A549 (cell line): ENCODE data around the gene SPTLC3. TPM values are rescaled to one million over a fixed set of nuclear protein-coding genes. Genes with fewer than 3 reads are reported as not detected.

Experiments
- ATAC-seq, 2 experiments: fragments of 200-7000 bp in 1 of 2; fragments of >200 bp in 1 of 2; cut with Nextera tagmentation in 1 of 2; cut with Tn5 transposase in 1 of 2; 3 replicates each; pipeline versions ENCODE4 v1.8.0 to v1.9.1; 2018 to 2020; ENCODE audit warnings: mild to moderate bottlenecking in 1 of 2, moderate library complexity in 1 of 2
- CTCF ChIA-PET: fragments of 300-600 bp; sonication (Branson Sonifier 250); formaldehyde crosslinking; extraction: SDS; loops from one replicate; lab custom pipeline; 2021; ENCODE audit warnings: antibody characterized with exemption, inconsistent platforms; lab: Yijun Ruan, JAX
- POLR2A ChIA-PET: fragments of 350-600 bp; formaldehyde crosslinking; extraction: SDS; loops from one replicate; lab custom pipeline; 2021; ENCODE audit warnings: antibody characterized with exemption, inconsistent platforms; lab: Yijun Ruan, JAX
- DNase-seq, 2 experiments: peaks; one replicate each; pipeline versions ENCODE4 v3.0.0 to v3.0.0-alpha.2; 2011 to 2016; ENCODE audit warnings: low read depth in 1 of 2, low spot score in 1 of 2
- FAIRE-seq: peaks from 2 replicates; lab custom pipeline; 2011; peaks lifted over from hg19 to GRCh38; lab: Jason Lieb, UNC
- H3K27ac ChIP-seq, 2 experiments: fragments of >200 bp; sonication (Bioruptor Twin); formaldehyde crosslinking; 3 replicates each; pipeline ENCODE4 v1.5.1; 2016 to 2017
- H3K4me1 ChIP-seq: fragments of >200 bp; sonication (Bioruptor Twin); formaldehyde crosslinking; 3 replicates; pipeline ENCODE4 v1.6.1; 2016
- H3K4me2 ChIP-seq: fragments of >200 bp; sonication (Bioruptor Twin); formaldehyde crosslinking; 3 replicates; pipeline ENCODE4 v1.6.1; 2016
- H3K4me3 ChIP-seq: fragments of >200 bp; sonication (Bioruptor Twin); formaldehyde crosslinking; 3 replicates; pipeline ENCODE4 v1.5.1; 2016
- H3K9me3 ChIP-seq: fragments of >200 bp; sonication (Bioruptor Twin); formaldehyde crosslinking; 3 replicates; pipeline ENCODE4 v1.6.1; 2016
- CBX2 ChIP-seq: fragments of 200-600 bp; sonication (generic); IDR thresholded peaks from 2 replicates; pipeline ENCODE4 v1.6.1; 2016; ENCODE audit warnings: low read depth, mild to moderate bottlenecking, borderline replicate concordance
- CEBPB ChIP-seq, 2 experiments: fragments of >200 bp in 1 of 2; sonication (Bioruptor Twin) in 1 of 2; formaldehyde crosslinking in 1 of 2; IDR thresholded peaks; 2 replicates each; pipeline ENCODE4 v1.6.1; 2012 to 2016
- CHD4 ChIP-seq: fragments of 200-600 bp; sonication (generic); IDR thresholded peaks from 2 replicates; pipeline ENCODE4 v1.6.1; 2016; ENCODE audit warnings: antibody characterized with exemption, mild to moderate bottlenecking, borderline replicate concordance
- CTCF ChIP-seq: fragments of >200 bp; sonication (Bioruptor Twin); formaldehyde crosslinking; IDR thresholded peaks from 3 replicates; pipeline ENCODE4 v1.5.1; 2016
- E2F6 ChIP-seq: IDR thresholded peaks from 2 replicates; pipeline ENCODE4 v1.6.1; 2012; ENCODE audit warnings: low read depth, borderline replicate concordance
- ESRRA ChIP-seq: fragments of 150-350 bp; IDR thresholded peaks from 2 replicates; pipeline ENCODE4 v1.6.1; 2014; ENCODE audit warnings: mild to moderate bottlenecking, low read length, borderline replicate concordance
- FOSB ChIP-seq: fragments of 250-450 bp; sonication (Bioruptor Pico); IDR thresholded peaks from 2 replicates; pipeline ENCODE4 v1.5.0; 2020; ENCODE audit warnings: mild to moderate bottlenecking, moderate library complexity
- FOXS1 ChIP-seq: fragments of 250-450 bp; sonication (Bioruptor Pico); IDR thresholded peaks from 2 replicates; pipeline ENCODE4 v1.5.0; 2020; ENCODE audit warnings: mild to moderate bottlenecking, moderate library complexity
- GATA3 ChIP-seq: IDR thresholded peaks from 2 replicates; pipeline ENCODE4 v1.6.1; 2012; ENCODE audit warnings: borderline replicate concordance
- HOXB13 ChIP-seq: fragments of 250-450 bp; sonication (Bioruptor Pico); IDR thresholded peaks from 2 replicates; pipeline ENCODE4 v1.5.0; 2020; ENCODE audit warnings: low read depth, mild to moderate bottlenecking, moderate library complexity
- KDM5A ChIP-seq: fragments of 200-600 bp; sonication (generic); IDR thresholded peaks from 2 replicates; pipeline ENCODE4 v1.6.1; 2016; ENCODE audit warnings: antibody characterized with exemption, mild to moderate bottlenecking
- MAFK ChIP-seq: fragments of 450-650 bp; IDR thresholded peaks from 2 replicates; pipeline ENCODE4 v1.6.1; 2014; ENCODE audit not compliant: partially characterized antibody
- RAD21 ChIP-seq, 2 experiments: fragments of >200 bp in 1 of 2; sonication (Bioruptor Twin) in 1 of 2; formaldehyde crosslinking in 1 of 2; IDR thresholded peaks in 1 of 2; conservative IDR thresholded peaks in 1 of 2; 2 replicates in 1 of 2; 3 replicates in 1 of 2; pipeline ENCODE4 v1.6.1; 2012 to 2018; ENCODE audit warnings: inconsistent platforms in 1 of 2
- RFX5 ChIP-seq: fragments of 450-650 bp; IDR thresholded peaks from 2 replicates; pipeline ENCODE4 v1.7.1; 2014; ENCODE audit warnings: antibody characterized with exemption, mild to moderate bottlenecking, moderate library complexity
- RNF2 ChIP-seq: fragments of 200-600 bp; sonication (generic); IDR thresholded peaks from 2 replicates; pipeline ENCODE4 v1.6.1; 2016; ENCODE audit warnings: low read depth, mild to moderate bottlenecking, antibody characterized with exemption, moderate library complexity, borderline replicate concordance
- SREBF2 ChIP-seq: fragments of 450-650 bp; IDR thresholded peaks from 2 replicates; pipeline ENCODE4 v1.6.1; 2014; ENCODE audit warnings: mild to moderate bottlenecking, moderate library complexity
- TP53 ChIP-seq: fragments of 250-450 bp; sonication (Bioruptor Pico); IDR thresholded peaks from 2 replicates; pipeline ENCODE4 v1.5.0; 2021; ENCODE audit warnings: mild to moderate bottlenecking, moderate library complexity
- ZC3H11A ChIP-seq: fragments of 450-650 bp; IDR thresholded peaks from 2 replicates; pipeline ENCODE4 v1.6.1; 2014; ENCODE audit warnings: antibody characterized with exemption, mild to moderate bottlenecking
- ZFP36 ChIP-seq: fragments of 450-650 bp; IDR thresholded peaks from 2 replicates; pipeline ENCODE4 v1.6.1; 2014; ENCODE audit warnings: borderline replicate concordance; ENCODE audit not compliant: partially characterized antibody
- ZNF302 ChIP-seq: fragments of 250-450 bp; sonication (Bioruptor Pico); IDR thresholded peaks from 2 replicates; pipeline ENCODE4 v1.9.0; 2021; ENCODE audit warnings: inconsistent platforms, mild to moderate bottlenecking, moderate library complexity
- ZSCAN20 ChIP-seq: fragments of 250-450 bp; sonication (Bioruptor Pico); IDR thresholded peaks from 2 replicates; pipeline ENCODE4 v1.8.0; 2022; ENCODE audit warnings: mild to moderate bottlenecking, moderate library complexity
- WGBS: methylation state at CpG from one replicate; pipeline ENCODE4 v1.1.6; 2017; ENCODE audit errors: missing lambda C conversion rate; 5-methylcytosine and 5-hydroxymethylcytosine counted together
- polyA plus RNA-seq, 4 experiments: library from polyadenylated mRNA; depleted of rRNA in 3 of 4; stranded (reverse); fragments of >200 nt; fragmentation: RNase III in 1 of 4; extraction: RNeasy Plus Mini Kit Qiagen cat#74134 plus additional on column Dnase treatment in 1 of 4; gene quantifications; 2 replicates in 3 of 4; 3 replicates in 1 of 4; pipeline ENCODE4 v1.2.3, GENCODE V29; 2011 to 2017
- TF ChIP-seq, protein P1 (sequence below): fragments of 250-450 bp; sonication (Bioruptor Pico); IDR thresholded peaks from 2 replicates; pipeline ENCODE4 v1.5.0; 2021; ENCODE audit warnings: mild to moderate bottlenecking, moderate library complexity, borderline replicate concordance
- TF ChIP-seq, protein P2 (sequence below): fragments of 200-600 bp; sonication (generic); IDR thresholded peaks from 2 replicates; pipeline ENCODE4 v1.6.1; 2016; ENCODE audit warnings: antibody characterized with exemption, mild to moderate bottlenecking, moderate library complexity

The SPTLC3 gene
- polyA plus RNA-seq, 2 of the 4 experiments (the other 2 are of a cell fraction), result 0.10 to 0.57 TPM

DNA sequence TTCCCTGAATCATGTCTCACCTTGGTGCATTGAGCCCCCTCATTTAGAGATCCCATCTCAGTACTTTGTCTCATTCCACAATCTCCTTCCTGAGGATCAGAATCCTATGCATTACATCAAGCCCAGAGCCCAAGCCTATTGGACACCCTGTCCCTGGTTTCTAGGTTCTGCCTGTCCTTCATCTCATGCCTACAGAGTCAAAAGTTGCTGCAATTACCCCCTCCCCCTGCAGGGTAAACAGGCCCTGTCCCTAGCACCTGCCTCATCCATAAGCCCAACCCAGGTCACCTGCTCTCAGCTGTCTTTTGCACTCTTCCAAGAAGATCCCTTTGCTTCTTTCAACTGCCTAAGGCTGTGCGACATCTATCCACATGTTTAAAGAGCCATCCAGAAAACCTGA, 93.9 kb downstream of the SPTLC3 start:
- POLR2A ChIA-PET, result no interaction called here
- TF ChIP-seq E2F6 (no peak), CEBPB (IDR thresholded peaks at IDR 0.05) (no peak), ESRRA (no peak), CTCF (no peak), FOXS1 (CRISPR knock-in tag) (no peak), FOSB (CRISPR knock-in tag) (no peak), TP53 (no peak), ZFP36 (no peak)
- TF ChIP-seq, protein P1, sequence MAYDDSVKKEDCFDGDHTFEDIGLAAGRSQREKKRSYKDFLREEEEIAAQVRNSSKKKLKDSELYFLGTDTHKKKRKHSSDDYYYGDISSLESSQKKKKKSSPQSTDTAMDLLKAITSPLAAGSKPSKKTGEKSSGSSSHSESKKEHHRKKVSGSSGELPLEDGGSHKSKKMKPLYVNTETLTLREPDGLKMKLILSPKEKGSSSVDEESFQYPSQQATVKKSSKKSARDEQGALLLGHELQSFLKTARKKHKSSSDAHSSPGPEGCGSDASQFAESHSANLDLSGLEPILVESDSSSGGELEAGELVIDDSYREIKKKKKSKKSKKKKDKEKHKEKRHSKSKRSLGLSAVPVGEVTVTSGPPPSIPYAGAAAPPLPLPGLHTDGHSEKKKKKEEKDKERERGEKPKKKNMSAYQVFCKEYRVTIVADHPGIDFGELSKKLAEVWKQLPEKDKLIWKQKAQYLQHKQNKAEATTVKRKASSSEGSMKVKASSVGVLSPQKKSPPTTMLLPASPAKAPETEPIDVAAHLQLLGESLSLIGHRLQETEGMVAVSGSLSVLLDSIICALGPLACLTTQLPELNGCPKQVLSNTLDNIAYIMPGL (CRISPR knock-in tag), result no peak
- ATAC-seq (no peak), DNase-seq (no peak), FAIRE-seq (no peak)
- no peak overlapping the region for H3K4me3 ChIP-seq
- H3K4me2 ChIP-seq, result no peak overlapping the region
- CTCF ChIA-PET, result interaction anchor here (1.1 to 10.1 kb wide), 7 partner anchors 8 to 177 kb away, joined by 3 to 149 read pairs (median 4); no protein-coding TSS in a partner anchor
- H3K9me3 ChIP-seq, result no peaks in the 10 kb centered on the region
- 96% methylated on average over 1 of the region's 1 CpG for WGBS
- H3K27ac ChIP-seq, result no peak overlapping the region
- no peaks in the 10 kb centered on the region for H3K4me1 ChIP-seq

- TF ChIP-seq SREBF2, result no peak
- TF ChIP-seq, protein P2, sequence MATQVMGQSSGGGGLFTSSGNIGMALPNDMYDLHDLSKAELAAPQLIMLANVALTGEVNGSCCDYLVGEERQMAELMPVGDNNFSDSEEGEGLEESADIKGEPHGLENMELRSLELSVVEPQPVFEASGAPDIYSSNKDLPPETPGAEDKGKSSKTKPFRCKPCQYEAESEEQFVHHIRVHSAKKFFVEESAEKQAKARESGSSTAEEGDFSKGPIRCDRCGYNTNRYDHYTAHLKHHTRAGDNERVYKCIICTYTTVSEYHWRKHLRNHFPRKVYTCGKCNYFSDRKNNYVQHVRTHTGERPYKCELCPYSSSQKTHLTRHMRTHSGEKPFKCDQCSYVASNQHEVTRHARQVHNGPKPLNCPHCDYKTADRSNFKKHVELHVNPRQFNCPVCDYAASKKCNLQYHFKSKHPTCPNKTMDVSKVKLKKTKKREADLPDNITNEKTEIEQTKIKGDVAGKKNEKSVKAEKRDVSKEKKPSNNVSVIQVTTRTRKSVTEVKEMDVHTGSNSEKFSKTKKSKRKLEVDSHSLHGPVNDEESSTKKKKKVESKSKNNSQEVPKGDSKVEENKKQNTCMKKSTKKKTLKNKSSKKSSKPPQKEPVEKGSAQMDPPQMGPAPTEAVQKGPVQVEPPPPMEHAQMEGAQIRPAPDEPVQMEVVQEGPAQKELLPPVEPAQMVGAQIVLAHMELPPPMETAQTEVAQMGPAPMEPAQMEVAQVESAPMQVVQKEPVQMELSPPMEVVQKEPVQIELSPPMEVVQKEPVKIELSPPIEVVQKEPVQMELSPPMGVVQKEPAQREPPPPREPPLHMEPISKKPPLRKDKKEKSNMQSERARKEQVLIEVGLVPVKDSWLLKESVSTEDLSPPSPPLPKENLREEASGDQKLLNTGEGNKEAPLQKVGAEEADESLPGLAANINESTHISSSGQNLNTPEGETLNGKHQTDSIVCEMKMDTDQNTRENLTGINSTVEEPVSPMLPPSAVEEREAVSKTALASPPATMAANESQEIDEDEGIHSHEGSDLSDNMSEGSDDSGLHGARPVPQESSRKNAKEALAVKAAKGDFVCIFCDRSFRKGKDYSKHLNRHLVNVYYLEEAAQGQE, result no peak
- TF ChIP-seq CBX2, result no peak
- TF ChIP-seq ZSCAN20 (CRISPR knock-in tag), result no peak
- TF ChIP-seq, protein P1 (CRISPR knock-in tag), result no peak
- TF ChIP-seq RAD21 (conservative IDR thresholded peaks at IDR 0.05 in 1 of 2, IDR thresholded peaks at IDR 0.05 in 1 of 2), result no peak
- TF ChIP-seq ZC3H11A, result no peak
- TF ChIP-seq CHD4, result no peak
- TF ChIP-seq GATA3, result no peak
- no peak for TF ChIP-seq KDM5A
- no peak for TF ChIP-seq HOXB13 (CRISPR knock-in tag)
- no peak for TF ChIP-seq ZNF302
- no peak for TF ChIP-seq RNF2
- no peak for TF ChIP-seq MAFK
- TF ChIP-seq RFX5, result no peak
- no peak for TF ChIP-seq FOXS1 (CRISPR knock-in tag)
- FAIRE-seq (no peak), ATAC-seq (no peak), DNase-seq (no peak)
- POLR2A ChIA-PET, result no interaction called here
- CTCF ChIA-PET, result interaction anchor here (0.7 to 10.1 kb wide), 10 partner anchors 8 to 441 kb away, joined by 3 to 149 read pairs (median 6); no protein-coding TSS in a partner anchor
- Histone ChIP-seq H3K27ac (no peak overlapping the region), H3K4me1 (no peaks in the 10 kb centered on the region), H3K4me3 (no peak overlapping the region), H3K4me2 (no peak overlapping the region), H3K9me3 (no peaks in the 10 kb centered on the region)
- 63% methylated on average over 9 of the region's 9 CpGs for WGBS
These were observed 96.3 kb downstream of the SPTLC3 start for GRCh38 chr20:13105039-13105438.
